Measurements from ENCODE around the gene CCDC87. TPM values are rescaled to one million over a fixed set of nuclear protein-coding genes. Genes with fewer than 3 reads are reported as not detected.
"Not testable (repeated sequence)": the region's sequence is repeated elsewhere in the genome, so short reads cannot be mapped to it uniquely, and the experiment has no call there.

Gene CCDC87
- total RNA-seq, 1 experiment from 2014 or later: 0.41 TPM

GRCh38 chr11:66619080-66619554, 26.3 kb upstream of the CCDC87 start:
- in situ Hi-C loops (cut with HindIII; ENCODE audit: low pct_unique_long_range_greater_than_20kb, low sequenced_read_pairs): no loop called here

GRCh38 chr11:66617155-66617834, 24.4 kb upstream of the CCDC87 start:
- DNase-seq (ENCODE audit: low read depth): no peak

More at GRCh38 chr11:66619080-66619554, 26.3 kb upstream of the CCDC87 start:
- DNase-seq (ENCODE audit: low read depth): peak; percentile 19

GRCh38 chr11:66616379-66617154, 23.7 kb upstream of the CCDC87 start, which contains the start of gene RBM14:
Gene RBM14 (plus strand): TSS chr11:66616630. CDS start chr11:66616721, 91 bp downstream.
- in situ Hi-C loops (cut with HindIII; ENCODE audit: low pct_unique_long_range_greater_than_20kb, low sequenced_read_pairs): no loop called here
- peak; percentile 98 for DNase-seq (ENCODE audit: low read depth)

More at GRCh38 chr11:66617155-66617834, 24.4 kb upstream of the CCDC87 start:
- in situ Hi-C loops (cut with HindIII; ENCODE audit: low pct_unique_long_range_greater_than_20kb, low sequenced_read_pairs): no loop called here

- in situ Hi-C loops (cut with HindIII; ENCODE audit: low pct_unique_long_range_greater_than_20kb, low sequenced_read_pairs): no loop called here
- no peak for DNase-seq (ENCODE audit: low read depth)
Measured at GRCh38 chr11:66614073-66614472, 21.2 kb upstream of the CCDC87 start.

GRCh38 chr11:66612458-66612857, 19.6 kb upstream of the CCDC87 start:
- in situ Hi-C loops (cut with HindIII; ENCODE audit: low pct_unique_long_range_greater_than_20kb, low sequenced_read_pairs): no loop called here
- DNase-seq (ENCODE audit: low read depth): no peak

- in situ Hi-C loops (cut with HindIII; ENCODE audit: low pct_unique_long_range_greater_than_20kb, low sequenced_read_pairs): no loop called here
- DNase-seq (ENCODE audit: low read depth): no peak
Measured at GRCh38 chr11:66609721-66610617, 17.1 kb upstream of the CCDC87 start.

GRCh38 chr11:66607126-66607834, 14.4 kb upstream of the CCDC87 start:
- DNase-seq (ENCODE audit: low read depth): peak; percentile 65
- in situ Hi-C loops (cut with HindIII; ENCODE audit: low pct_unique_long_range_greater_than_20kb, low sequenced_read_pairs): no loop called here

GRCh38 chr11:66606608-66607007, 13.7 kb upstream of the CCDC87 start:
- DNase-seq (ENCODE audit: low read depth); in situ Hi-C loops (cut with HindIII; ENCODE audit: low pct_unique_long_range_greater_than_20kb, low sequenced_read_pairs): not testable (repeated sequence)

- in situ Hi-C loops (cut with HindIII; ENCODE audit: low pct_unique_long_range_greater_than_20kb, low sequenced_read_pairs): no loop called here
- DNase-seq (ENCODE audit: low read depth): no peak
Measured at GRCh38 chr11:66604155-66604554, 11.3 kb upstream of the CCDC87 start.

GRCh38 chr11:66603072-66603471, 10.2 kb upstream of the CCDC87 start:
- DNase-seq (ENCODE audit: low read depth): no peak
- in situ Hi-C loops (cut with HindIII; ENCODE audit: low pct_unique_long_range_greater_than_20kb, low sequenced_read_pairs): no loop called here

GRCh38 chr11:66600631-66601233, 7.9 kb upstream of the CCDC87 start:
- in situ Hi-C loops (cut with HindIII; ENCODE audit: low pct_unique_long_range_greater_than_20kb, low sequenced_read_pairs): no loop called here
- no peak for DNase-seq (ENCODE audit: low read depth)

GRCh38 chr11:66600219-66600618, 7.4 kb upstream of the CCDC87 start:
- DNase-seq (ENCODE audit: low read depth): no peak
- in situ Hi-C loops (cut with HindIII; ENCODE audit: low pct_unique_long_range_greater_than_20kb, low sequenced_read_pairs): no loop called here

GRCh38 chr11:66598993-66599392, 6.1 kb upstream of the CCDC87 start:
- in situ Hi-C loops (cut with HindIII; ENCODE audit: low pct_unique_long_range_greater_than_20kb, low sequenced_read_pairs): no loop called here
- DNase-seq (ENCODE audit: low read depth): no peak

GRCh38 chr11:66595245-66595904, 2.5 kb upstream of the CCDC87 start:
- no peak for DNase-seq (ENCODE audit: low read depth)
- in situ Hi-C loops (cut with HindIII; ENCODE audit: low pct_unique_long_range_greater_than_20kb, low sequenced_read_pairs): no loop called here

GRCh38 chr11:66593650-66594049, 787 bp upstream of the CCDC87 start:
- in situ Hi-C loops (cut with HindIII; ENCODE audit: low pct_unique_long_range_greater_than_20kb, low sequenced_read_pairs): no loop called here

GRCh38 chr11:66593303-66593635, 406 bp upstream of the CCDC87 start:
- DNase-seq (ENCODE audit: low read depth): no peak
- in situ Hi-C loops (cut with HindIII; ENCODE audit: low pct_unique_long_range_greater_than_20kb, low sequenced_read_pairs): no loop called here

More at GRCh38 chr11:66593650-66594049, 787 bp upstream of the CCDC87 start:
- no peak for DNase-seq (ENCODE audit: low read depth)

- no peak for DNase-seq (ENCODE audit: low read depth)
- in situ Hi-C loops (cut with HindIII; ENCODE audit: low pct_unique_long_range_greater_than_20kb, low sequenced_read_pairs): no loop called here
Measured at GRCh38 chr11:66591175-66591574, 1.7 kb downstream of the CCDC87 start.

Data from Caki2 (cell line).